Lung (tissue), 12 donors: Measurements from ENCODE around the gene CFAP65. TPM values are rescaled to one million over a fixed set of nuclear protein-coding genes. Genes with fewer than 3 reads are reported as not detected.

Experiments
- ATAC-seq: fragments of 200-7000 bp; cut with Tn5 transposase; one replicate; pipeline ENCODE4 v1.9.1; 2020; ENCODE audit warnings: moderate number of reproducible peaks; ENCODE audit not compliant: insufficient read depth, low FRiP score
- DNase-seq, 3 donors: peaks; one replicate each; pipeline ENCODE4 v3.0.0-alpha.2; 2013 to 2017
- H3K27ac ChIP-seq, 2 donors: one replicate each; pipeline ENCODE4 v1.5.1; 2013; ENCODE audit warnings: mild to moderate bottlenecking in 2 of 2, moderate library complexity in 2 of 2, control low read depth in 1 of 2, inconsistent platforms in 1 of 2, low read depth in 1 of 2, low read length in 1 of 2
- H3K27me3 ChIP-seq, 3 donors: one replicate each; pipeline ENCODE4 v1.5.1; 2013; ENCODE audit warnings: low read length in 2 of 3; ENCODE audit not compliant: control insufficient read depth in 3 of 3, insufficient read depth in 3 of 3
- H3K36me3 ChIP-seq, 4 donors: one replicate each; pipeline ENCODE4 v1.5.1; 2013; ENCODE audit warnings: low read length in 4 of 4, mild to moderate bottlenecking in 1 of 4, moderate library complexity in 1 of 4; ENCODE audit not compliant: control insufficient read depth in 4 of 4, insufficient read depth in 4 of 4
- H3K4me1 ChIP-seq, 5 donors: one replicate each; pipeline ENCODE4 v1.5.1; 2013; ENCODE audit warnings: low read length in 5 of 5, mild to moderate bottlenecking in 2 of 5, moderate library complexity in 1 of 5; ENCODE audit not compliant: control insufficient read depth in 5 of 5, insufficient read depth in 5 of 5
- H3K4me3 ChIP-seq: one replicate; pipeline ENCODE4 v1.5.1; 2013; ENCODE audit warnings: mild to moderate bottlenecking, control low read depth, moderate library complexity
- H3K9ac ChIP-seq, 2 donors: one replicate each; pipeline ENCODE4 v1.5.1; 2013; ENCODE audit warnings: low read length in 2 of 2, control low read depth in 1 of 2; ENCODE audit not compliant: insufficient read depth in 1 of 2
- H3K9me3 ChIP-seq, 4 donors: one replicate each; pipeline ENCODE4 v1.5.1; 2013; ENCODE audit warnings: low read length in 3 of 4, mild to moderate bottlenecking in 1 of 4, moderate library complexity in 1 of 4; ENCODE audit not compliant: control insufficient read depth in 4 of 4, insufficient read depth in 3 of 4
- WGBS, 2 donors: extraction: QIAGEN DNeasy Blood & Tissue Kit; methylation state at CpG; one replicate each; pipeline ENCODE4 v1.1.7; 2013; 5-methylcytosine and 5-hydroxymethylcytosine counted together
- polyA plus RNA-seq, 2 donors: library from polyadenylated mRNA; stranded (reverse); fragments of 200-250 nt; gene quantifications; one replicate each; pipeline ENCODE4 v1.2.1, GENCODE V29; 2013
- total RNA-seq, 2 donors: library from RNA; depleted of rRNA in 1 of 2; stranded (reverse); fragments of >200 nt in 1 of 2; gene quantifications; one replicate each; pipeline ENCODE4 v1.2.1, GENCODE V29; 2014 to 2021
- TF ChIP-seq, protein P1 (sequence below): IDR thresholded peaks from 2 replicates; pipeline ENCODE4 v1.5.1; 2012; ENCODE audit warnings: mild to moderate bottlenecking; ENCODE audit errors: control extremely low read depth, extremely low read depth
- donor health status: control.
- donor health status: control.
- donor health status: Bipolar disorder and iron deficiency.
- donor health status: healthy.
- donor health status: DM: yes; HTN: yes; CAD: no.

CFAP65 gene
- total and polyA plus RNA-seq, 4 donors, result 3.9 to 16.5 (median 8.1) TPM

DNA sequence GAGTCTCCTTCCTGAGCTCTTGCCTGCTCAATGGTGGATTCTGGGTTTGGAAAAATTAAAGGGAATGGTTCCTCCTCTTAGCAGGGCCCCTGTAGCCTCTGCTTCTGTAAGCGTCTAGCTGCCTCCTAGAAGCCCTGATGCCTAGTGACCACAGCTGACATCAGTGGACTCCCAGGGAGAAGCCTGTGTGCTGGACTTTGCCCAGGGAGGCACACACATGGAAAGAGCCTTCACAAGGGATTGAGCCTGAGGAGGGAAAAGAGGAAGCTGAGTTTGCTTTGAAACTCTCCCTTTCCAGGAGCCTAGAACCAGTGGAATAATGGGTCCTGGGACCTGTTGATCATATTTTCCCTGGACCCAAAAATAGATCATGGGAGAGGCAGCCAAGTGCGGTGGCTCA is 1.4 kb upstream of the CFAP65 start:
- H3K27ac ChIP-seq, result no peak overlapping the region
- H3K9me3 ChIP-seq, result peaks cover 0 to 4% (median 0%) of the 10 kb centered on the region in 4 donors
- H3K9ac ChIP-seq, result no peak overlapping the region
- no peaks in the 10 kb centered on the region for H3K4me1 ChIP-seq
- WGBS, 2 donors, result 74 to 75% methylated on average over 2 of the region's 2 CpGs
- H3K4me3 ChIP-seq, result no peak overlapping the region
- ATAC-seq, result no peak
- no peak for DNase-seq
- TF ChIP-seq, protein P1, sequence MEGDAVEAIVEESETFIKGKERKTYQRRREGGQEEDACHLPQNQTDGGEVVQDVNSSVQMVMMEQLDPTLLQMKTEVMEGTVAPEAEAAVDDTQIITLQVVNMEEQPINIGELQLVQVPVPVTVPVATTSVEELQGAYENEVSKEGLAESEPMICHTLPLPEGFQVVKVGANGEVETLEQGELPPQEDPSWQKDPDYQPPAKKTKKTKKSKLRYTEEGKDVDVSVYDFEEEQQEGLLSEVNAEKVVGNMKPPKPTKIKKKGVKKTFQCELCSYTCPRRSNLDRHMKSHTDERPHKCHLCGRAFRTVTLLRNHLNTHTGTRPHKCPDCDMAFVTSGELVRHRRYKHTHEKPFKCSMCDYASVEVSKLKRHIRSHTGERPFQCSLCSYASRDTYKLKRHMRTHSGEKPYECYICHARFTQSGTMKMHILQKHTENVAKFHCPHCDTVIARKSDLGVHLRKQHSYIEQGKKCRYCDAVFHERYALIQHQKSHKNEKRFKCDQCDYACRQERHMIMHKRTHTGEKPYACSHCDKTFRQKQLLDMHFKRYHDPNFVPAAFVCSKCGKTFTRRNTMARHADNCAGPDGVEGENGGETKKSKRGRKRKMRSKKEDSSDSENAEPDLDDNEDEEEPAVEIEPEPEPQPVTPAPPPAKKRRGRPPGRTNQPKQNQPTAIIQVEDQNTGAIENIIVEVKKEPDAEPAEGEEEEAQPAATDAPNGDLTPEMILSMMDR, result no peak
- H3K36me3 ChIP-seq, result no peaks in the 10 kb centered on the region
- peaks cover 0 to 21% (median 15%) of the 10 kb centered on the region in 3 donors for H3K27me3 ChIP-seq

DNA sequence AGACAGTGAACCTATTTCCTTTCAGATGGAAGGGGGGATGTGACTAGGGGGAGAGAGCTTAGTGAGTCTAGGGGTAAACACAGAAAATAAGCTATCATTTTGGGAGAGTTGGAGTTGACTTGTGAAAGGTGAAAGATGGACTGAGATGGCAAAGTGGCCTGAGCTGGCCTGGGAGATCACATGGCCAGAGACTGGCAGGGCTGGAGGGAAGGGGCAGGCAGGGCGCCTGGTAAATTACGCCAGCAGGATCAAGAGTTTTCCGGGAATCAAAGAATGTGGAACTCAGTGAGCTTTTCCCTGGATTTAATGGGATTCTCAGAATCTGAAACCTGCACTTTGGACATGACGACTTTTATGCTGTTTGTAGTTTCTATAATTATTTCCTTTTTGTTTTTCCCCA is 841 bp upstream of the CFAP65 start:
- Histone ChIP-seq H3K9ac (no peak overlapping the region), H3K27ac (no peak overlapping the region), H3K4me3 (no peak overlapping the region), H3K4me1 (no peaks in the 10 kb centered on the region), H3K27me3 (peaks cover 0 to 21% (median 15%) of the 10 kb centered on the region in 3 donors), H3K9me3 (peaks cover 0 to 4% (median 0%) of the 10 kb centered on the region in 4 donors), H3K36me3 (no peaks in the 10 kb centered on the region)
- no peak for ATAC-seq
- 73 to 86% methylated on average over 4 of the region's 4 CpGs for WGBS, 2 donors
- no peak for DNase-seq
- TF ChIP-seq, protein P1, result no peak

DNA sequence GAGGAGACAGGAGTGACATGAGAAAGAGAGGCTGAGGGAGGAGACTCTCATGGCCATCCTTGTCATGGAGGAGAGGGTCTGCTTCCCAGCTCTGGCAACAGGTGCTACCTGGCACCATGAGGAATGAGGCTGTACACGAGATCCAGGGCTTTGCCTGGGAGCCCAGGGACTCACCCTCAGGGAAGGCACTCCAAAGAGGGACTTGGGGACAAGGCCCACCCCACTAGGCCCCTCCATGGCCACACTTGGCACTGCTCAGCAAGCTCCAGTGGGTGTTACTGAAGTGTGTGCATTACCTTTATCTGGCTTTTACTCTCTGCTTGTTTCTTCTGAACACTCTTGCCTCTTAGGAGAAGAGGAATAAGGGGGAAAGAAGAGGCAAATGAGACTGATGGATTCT is 2.7 kb downstream of the CFAP65 start:
- Histone ChIP-seq H3K27me3 (peaks cover 0 to 19% (median 14%) of the 10 kb centered on the region in 3 donors), H3K36me3 (no peaks in the 10 kb centered on the region), H3K27ac (no peak overlapping the region), H3K9me3 (peaks cover 0 to 4% (median 0%) of the 10 kb centered on the region in 4 donors), H3K4me1 (no peaks in the 10 kb centered on the region), H3K9ac (no peak overlapping the region), H3K4me3 (no peak overlapping the region)
- DNase-seq (no peak), ATAC-seq (no peak)
- TF ChIP-seq, protein P1, result no peak
- 0 to 14% methylated on average over 1 of the region's 1 CpG for WGBS, 2 donors
